LNCAP (cell line): Measurements from ENCODE around the gene TSHZ1.

ENCODE experiments used
- TF ChIP-seq, protein P1 (sequence below): fragments of 450-650 bp; IDR thresholded peaks from 2 replicates; pipeline ENCODE4 v1.5.1; 2017; ENCODE audit warnings: mild to moderate bottlenecking

The TSHZ1 gene

DNA sequence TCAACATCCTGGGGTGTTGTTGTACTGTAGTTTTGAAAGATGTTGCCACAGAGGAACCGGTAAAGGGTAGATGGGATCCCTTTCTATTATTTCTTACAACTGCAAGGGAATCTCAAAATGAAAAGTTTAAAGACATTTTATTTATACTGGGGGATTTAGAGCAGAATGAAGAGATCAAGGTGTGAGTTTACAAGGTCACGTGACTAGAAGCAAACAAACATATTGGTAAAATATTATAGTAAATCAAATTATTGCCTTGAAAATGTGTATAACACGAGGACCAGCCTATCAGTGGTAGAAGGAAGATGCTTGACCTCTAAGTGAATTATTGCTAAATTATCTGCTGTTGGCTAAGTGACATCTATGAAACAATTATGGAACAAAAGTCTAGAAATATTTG lies 119.7 kb downstream of the TSHZ1 start:
- TF ChIP-seq, protein P1, sequence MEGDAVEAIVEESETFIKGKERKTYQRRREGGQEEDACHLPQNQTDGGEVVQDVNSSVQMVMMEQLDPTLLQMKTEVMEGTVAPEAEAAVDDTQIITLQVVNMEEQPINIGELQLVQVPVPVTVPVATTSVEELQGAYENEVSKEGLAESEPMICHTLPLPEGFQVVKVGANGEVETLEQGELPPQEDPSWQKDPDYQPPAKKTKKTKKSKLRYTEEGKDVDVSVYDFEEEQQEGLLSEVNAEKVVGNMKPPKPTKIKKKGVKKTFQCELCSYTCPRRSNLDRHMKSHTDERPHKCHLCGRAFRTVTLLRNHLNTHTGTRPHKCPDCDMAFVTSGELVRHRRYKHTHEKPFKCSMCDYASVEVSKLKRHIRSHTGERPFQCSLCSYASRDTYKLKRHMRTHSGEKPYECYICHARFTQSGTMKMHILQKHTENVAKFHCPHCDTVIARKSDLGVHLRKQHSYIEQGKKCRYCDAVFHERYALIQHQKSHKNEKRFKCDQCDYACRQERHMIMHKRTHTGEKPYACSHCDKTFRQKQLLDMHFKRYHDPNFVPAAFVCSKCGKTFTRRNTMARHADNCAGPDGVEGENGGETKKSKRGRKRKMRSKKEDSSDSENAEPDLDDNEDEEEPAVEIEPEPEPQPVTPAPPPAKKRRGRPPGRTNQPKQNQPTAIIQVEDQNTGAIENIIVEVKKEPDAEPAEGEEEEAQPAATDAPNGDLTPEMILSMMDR = no peak

DNA sequence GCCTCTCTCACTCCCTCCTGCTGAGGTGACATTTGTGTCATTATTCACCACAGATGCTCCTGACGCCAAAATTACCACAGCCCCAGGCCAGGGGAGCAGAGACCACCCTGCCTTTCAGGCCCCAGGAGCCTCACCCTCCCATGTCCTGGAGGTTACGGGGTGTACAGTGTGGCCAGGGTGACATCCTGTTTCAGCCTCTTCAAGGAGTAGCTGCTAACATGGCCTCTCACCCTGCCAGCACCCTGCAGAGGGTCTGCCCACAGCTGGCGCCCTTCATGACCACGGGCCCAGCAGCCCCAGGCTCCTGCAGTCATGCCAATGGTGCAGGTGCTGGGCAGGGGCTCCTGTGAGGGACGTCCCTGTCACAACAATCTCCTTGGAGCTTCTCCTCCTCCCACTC lies 124.3 kb downstream of the TSHZ1 start:
- TF ChIP-seq, protein P1 = no peak

DNA sequence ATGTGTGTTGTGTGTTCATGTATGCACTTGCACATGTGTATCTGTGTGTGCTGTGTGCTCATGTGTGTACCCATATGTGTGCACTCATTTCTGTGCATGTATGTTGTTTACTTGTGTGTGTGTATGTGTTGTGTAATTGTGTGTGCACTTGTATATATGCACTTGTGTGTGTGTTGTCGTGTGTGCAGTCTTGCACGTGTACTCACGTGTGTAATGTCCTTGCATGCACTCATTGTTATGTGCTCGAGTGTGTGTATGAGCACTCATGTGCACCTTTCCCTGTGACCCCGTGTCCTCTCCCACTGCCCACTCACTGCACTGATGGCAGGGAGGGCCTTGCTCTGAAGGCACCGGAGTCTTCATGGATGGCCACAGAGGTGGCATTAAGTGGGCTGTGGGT lies 124.9 kb downstream of the TSHZ1 start:
- TF ChIP-seq, protein P1 = no peak

DNA sequence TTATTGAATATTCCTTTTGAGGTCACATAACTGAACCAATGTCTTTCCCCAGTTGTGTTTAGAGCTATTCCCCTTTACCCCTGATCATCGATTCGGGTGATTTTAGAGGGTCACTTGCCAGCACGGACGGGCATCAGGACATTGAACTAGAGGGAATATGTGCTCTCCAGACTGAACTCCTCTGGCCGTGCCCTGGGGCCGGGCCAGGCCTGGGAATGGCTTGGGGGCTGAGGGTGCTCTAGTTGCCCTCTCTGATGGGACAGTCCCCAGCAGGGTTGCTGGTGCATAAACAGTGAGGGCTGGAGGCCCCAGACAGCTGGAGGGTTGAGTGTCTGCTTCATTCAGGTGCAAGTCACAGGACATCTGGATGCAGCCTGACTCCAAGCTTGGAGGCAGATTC lies 126.2 kb downstream of the TSHZ1 start:
- TF ChIP-seq, protein P1 = no peak

DNA sequence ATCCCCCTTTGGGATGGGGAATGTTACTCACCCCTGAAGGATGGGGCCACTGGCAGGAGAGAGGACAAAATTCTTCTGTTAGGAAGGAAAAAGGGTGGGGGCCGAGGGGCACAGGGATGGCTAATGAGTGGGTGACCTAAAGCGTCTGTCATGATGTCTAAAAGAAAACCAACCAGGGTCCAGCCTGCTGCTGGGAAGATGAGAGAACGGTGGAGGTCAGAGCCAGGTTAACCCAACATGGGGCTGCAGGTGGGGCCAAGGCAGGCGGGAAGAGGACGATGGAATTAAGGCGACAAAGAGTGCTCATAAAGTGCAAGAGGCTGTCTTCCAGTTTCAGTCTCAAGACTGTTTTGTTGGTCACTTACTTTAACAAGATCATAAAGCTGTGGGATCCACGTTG lies 126.8 kb downstream of the TSHZ1 start:
- TF ChIP-seq, protein P1 = no peak

DNA sequence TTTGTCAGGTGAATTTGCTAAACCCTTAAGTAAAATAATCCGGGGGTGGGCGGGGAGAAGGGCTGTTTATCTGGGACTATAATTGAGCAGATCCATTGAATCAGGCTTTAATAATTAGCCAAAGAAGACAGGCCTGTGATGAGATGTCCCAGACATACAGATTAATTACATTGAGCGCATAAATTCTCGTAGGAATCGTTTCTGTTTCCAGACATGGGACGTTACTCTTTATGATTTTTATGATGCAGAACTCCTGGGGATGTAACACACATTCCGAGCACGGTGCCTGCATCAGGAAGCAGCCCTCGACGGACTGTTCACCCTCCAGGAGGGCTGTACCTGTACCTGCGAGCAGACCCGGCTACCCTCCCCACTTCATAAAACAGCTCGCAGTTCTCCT lies 128.0 kb downstream of the TSHZ1 start:
- TF ChIP-seq, protein P1 = no peak
